HK-2 (cell line): ENCODE results near the gene COX7A2L.

Experiments
- DNase-seq: peaks from one replicate; pipeline ENCODE4 v3.0.0-alpha.2; 2018; ENCODE audit not compliant: unreplicated experiment

COX7A2L gene

GRCh38 chr2:42317486-42317885 is 43.5 kb downstream of the COX7A2L start:
- no peak for DNase-seq

DNA sequence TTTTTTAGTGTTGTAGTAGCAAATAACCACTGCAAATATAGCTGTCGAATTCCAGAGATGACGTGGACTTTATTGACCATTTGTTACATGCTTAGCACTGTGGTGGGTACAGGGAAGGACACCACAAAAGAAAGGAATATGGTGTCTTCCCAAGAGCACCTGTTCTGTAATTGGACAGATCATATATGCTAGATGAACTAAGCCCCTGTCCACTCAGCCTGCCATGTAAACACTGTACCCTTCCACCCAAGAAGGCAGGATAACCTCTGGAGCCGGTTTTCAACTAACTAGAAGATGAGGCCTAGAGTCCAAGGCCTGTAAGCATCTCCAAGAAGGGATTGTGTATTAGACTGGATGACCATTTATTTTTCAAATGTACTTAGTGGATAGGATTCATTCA is 44.1 kb downstream of the COX7A2L start:
- no peak for DNase-seq

- DNase-seq: no peak
Observed at GRCh38 chr2:42315844-42316470, 45.1 kb downstream of the COX7A2L start.

DNA sequence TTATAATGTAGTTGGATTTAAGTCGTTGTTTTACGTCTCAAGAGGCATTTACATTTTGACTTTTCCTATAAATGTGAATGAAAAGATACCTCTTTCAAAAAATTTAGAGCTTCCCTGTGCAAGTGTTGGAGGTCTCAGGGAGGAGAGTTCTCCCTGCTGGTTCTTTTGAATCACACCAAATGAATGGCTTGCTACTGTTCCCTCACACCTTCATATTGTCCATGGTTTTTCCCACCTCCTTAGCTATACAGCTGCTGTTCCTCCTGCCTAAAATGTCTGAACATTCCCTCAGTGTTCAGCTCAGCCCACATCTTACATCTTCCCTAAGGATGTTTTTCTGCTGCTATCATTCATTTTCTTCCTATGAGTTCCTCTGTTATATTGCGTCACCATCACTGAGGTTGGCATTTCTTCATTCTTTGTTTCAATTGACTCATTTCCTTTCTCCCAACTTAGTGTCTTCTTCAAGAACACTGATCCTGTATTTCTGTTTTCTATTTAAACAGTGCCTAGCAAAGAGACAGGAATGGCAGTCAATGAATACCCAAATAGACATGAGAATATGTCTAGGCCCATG is 46.0 kb downstream of the COX7A2L start:
- DNase-seq: no peak

DNA sequence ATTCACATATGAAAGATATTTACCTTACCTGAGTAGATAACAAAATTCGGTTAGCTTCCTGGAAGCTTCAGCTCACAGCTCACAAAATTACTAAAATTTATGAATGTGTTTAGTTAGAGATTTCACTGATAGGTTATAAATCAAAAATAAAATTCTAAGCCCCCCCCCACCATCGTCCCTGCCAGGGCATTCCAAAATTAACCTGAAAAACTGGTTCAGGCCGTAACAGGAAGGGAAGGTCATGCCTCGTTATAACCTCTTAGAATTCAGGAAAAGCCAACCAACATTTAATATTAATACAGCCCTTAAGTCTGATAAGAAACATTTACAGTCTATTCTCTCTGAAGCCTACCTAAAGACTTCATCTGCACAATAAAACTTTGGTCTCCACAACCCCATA is 48.9 kb downstream of the COX7A2L start:
- DNase-seq: no peak

DNA sequence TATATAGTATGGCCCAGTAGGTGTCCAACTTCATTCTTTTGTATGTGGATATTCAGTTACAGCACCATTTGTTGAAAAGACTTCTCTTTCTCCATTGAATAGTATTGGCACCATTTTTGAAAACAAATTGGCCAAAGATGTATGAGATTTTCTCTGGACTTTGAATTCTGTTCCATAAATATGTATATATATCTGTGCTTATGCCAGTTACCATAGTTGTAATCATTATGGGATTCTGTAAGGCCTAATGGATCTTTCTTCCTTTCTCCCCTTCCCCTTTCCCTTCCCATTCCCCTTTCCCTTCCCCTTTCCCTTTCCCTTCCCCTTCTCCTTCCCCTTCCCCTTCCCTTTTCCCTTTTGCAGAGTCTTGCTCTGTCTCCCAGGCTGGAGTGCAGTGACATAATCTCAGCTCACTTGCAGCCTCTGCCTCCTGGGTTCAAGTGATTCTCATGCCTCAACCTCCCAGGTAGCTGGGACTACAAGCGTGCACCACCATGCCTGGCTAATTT is 51.0 kb downstream of the COX7A2L start:
- no peak for DNase-seq

DNA sequence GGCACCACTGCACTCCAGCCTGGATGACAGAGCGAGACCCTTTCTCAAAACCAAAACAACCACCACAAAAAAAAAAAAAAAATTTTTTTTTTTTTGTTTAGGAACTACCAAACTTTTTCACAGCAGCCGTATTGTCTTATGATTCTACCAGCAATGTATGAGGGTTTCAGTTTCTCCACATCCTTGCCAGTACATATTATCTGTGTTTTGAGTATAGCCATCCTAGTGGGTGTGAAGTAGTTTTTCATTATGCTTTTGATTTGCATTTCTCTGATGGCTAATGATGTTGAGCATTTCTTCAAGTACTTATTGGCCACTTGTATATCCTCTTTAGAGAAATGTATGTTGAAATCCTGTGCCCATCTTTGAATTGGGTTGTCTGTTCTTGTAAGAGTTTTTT is 51.7 kb downstream of the COX7A2L start:
- DNase-seq: no peak

DNA sequence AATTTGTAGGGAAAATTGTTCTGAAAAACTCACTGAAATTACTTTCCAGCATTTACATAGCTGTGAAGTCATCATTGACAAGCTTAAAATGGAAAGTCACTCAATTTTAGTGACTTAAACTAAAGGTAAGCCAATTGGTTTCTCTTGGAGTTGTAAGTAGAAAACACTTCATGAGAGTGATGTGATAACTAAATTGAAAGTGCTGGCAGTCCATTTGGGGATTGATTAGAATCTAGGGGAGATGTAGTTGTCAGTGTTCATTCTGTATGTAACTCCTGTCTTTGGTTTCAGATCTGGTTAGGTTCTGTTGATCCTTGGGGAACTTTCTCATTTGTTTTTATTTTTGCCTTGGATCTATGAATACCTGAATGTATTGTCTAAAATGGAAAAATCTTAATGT is 53.8 kb downstream of the COX7A2L start:
- no peak for DNase-seq

- DNase-seq: no peak
Observed at GRCh38 chr2:42304059-42304713, 56.8 kb downstream of the COX7A2L start.

DNA sequence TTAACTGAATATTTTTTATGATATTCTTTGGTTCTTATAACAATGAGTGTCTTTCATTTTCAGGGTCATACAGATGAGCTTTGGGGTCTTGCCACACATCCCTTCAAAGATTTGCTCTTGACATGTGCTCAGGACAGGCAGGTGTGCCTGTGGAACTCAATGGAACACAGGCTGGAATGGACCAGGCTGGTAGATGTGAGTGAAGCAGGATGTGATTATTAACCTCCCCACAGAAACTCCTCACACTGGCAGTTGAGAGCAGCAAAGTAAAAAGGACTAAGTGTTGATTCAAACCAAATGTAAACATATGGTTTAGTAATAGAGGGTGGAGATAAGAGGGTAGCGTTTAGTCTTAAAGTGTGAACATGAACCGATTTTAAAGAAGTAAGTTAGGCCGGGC is 57.8 kb downstream of the COX7A2L start:
- no peak for DNase-seq

GRCh38 chr2:42300527-42300926 is 60.5 kb downstream of the COX7A2L start:
- DNase-seq: no peak
